ENCODE results near the gene ENC1.

The ENC1 gene

DNA sequence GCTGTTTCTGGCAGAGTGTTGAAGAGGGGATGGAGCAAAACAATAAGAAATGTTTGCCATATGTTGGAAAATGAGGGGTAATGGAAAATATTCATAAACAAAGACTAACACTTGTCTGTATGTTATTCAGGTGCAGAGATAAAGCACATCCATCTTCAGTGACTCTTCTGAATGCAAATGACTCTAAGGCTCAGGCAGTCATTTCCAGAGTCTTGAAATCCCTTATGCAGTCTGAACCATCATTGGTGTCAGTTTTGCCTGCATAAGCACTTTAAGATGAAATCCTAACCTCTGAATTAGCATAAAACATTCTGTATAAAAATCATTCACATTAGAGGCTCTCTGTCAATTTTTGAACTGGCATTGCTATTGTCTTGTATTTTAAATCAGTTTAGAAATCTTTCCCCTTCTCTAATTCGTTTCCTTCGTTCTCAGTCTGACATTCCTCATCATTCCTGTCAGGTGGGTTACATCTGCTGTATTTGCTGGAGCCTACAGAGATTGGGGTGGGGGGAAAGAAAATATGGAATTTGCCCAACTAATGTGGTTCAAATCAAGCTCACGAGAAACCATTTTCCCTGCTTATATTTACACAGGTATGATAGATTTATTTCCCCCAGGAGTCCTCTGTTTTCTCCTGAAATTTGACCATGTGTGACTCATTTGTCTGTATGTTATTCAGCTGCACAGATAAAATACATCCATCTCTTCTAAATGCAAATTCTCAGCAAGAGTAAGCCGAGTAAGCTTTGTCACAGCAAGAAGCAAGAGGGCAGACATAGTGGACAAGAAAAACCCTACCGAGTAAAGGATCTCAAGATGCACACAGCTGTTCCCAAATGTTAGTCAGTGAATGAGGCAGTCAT, 31.6 kb downstream of the ENC1 start:
- H3K4me3 ChIP-seq (ENCODE audit: low read length) = no peak overlapping the region
- DNase-seq (ENCODE audit: low read depth) = no peak
- TF ChIP-seq, protein P1, sequence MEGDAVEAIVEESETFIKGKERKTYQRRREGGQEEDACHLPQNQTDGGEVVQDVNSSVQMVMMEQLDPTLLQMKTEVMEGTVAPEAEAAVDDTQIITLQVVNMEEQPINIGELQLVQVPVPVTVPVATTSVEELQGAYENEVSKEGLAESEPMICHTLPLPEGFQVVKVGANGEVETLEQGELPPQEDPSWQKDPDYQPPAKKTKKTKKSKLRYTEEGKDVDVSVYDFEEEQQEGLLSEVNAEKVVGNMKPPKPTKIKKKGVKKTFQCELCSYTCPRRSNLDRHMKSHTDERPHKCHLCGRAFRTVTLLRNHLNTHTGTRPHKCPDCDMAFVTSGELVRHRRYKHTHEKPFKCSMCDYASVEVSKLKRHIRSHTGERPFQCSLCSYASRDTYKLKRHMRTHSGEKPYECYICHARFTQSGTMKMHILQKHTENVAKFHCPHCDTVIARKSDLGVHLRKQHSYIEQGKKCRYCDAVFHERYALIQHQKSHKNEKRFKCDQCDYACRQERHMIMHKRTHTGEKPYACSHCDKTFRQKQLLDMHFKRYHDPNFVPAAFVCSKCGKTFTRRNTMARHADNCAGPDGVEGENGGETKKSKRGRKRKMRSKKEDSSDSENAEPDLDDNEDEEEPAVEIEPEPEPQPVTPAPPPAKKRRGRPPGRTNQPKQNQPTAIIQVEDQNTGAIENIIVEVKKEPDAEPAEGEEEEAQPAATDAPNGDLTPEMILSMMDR (IDR thresholded peaks at IDR 0.05; ENCODE audit: insufficient read depth, low read depth, low read length, missing control alignments) = no peak

DNA sequence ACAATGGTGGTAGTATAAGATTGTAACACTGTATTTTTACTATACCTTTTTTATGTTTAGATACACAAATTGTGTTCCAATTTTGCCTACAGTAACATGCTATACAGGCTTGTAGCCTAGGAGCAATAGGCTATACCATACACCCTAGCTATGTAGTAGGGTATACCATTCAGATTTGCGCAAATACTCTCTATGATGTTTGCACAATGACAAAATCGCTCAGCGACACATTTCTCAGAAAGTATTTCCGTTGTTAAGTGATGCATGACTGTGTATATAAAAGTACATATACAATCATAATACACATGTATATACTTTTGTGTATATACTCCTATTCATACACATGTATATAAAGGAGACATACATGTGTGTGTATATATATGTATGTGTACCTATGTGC, 34.8 kb downstream of the ENC1 start:
- no peak for DNase-seq (ENCODE audit: low read depth)
- TF ChIP-seq, protein P1 (IDR thresholded peaks at IDR 0.05; ENCODE audit: insufficient read depth, low read depth, low read length, missing control alignments) = no peak
- H3K4me3 ChIP-seq (ENCODE audit: low read length) = no peak overlapping the region

DNA sequence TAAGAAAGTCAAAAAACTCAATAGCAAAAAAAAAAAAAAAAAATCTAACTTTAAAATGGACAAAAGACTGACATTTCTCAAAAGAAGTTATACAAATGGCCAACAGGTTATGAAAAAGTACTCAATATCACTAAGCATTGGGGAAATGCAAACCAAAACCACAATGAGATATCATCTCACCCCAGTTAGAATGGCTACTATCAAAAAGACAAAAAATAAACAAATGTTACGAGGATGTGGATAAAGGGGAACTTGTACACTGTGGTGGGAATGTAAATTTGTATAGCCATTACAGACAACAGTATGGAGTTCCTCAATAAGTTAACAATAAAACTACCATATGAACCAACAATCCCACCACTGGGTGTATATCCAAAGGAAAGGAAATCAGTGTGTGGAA, 37.2 kb downstream of the ENC1 start:
- no peak overlapping the region for H3K4me3 ChIP-seq (ENCODE audit: low read length)
- TF ChIP-seq, protein P1 (IDR thresholded peaks at IDR 0.05; ENCODE audit: insufficient read depth, low read depth, low read length, missing control alignments) = no peak
- no peak for DNase-seq (ENCODE audit: low read depth)

DNA sequence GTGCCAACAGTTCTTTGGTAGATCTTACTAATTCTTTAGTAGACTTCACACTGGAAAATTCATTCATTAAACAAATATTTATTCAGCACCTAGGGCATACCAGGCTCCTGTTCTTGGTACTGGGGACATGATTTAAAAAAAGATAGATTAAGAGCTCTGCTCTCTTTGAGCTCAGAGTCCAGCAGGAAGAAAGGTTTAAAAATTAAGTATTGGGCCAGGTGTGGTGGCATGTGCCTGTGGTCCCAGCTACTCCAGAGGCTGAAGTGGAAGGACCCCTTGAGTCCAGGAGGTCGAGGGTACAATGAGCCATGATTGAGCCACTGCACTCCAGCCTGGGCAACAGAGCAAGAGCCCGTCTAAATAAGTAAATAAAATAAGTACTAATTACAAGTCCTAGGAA, 41.4 kb downstream of the ENC1 start:
- TF ChIP-seq, protein P1 (IDR thresholded peaks at IDR 0.05; ENCODE audit: insufficient read depth, low read depth, low read length, missing control alignments) = no peak
- H3K4me3 ChIP-seq (ENCODE audit: low read length) = no peak overlapping the region
- no peak for DNase-seq (ENCODE audit: low read depth)

DNA sequence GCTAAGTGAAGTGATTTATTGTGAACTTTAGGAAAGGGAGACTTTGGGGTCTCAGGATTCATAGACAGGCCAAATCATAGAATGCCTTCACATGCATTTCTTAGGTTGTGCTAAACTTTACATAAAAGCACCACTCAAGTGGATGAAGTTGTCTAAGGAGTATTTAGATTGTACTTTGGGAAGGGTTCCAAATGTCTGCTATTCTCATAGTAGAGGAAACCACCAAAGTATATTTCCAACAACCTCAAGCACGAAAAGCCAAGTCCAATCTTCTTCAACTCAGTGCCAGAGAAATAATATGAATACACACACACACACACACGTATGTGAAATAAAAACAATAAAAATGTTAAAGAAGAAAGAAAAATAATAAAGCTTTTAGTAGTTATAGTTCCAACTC, 41.8 kb downstream of the ENC1 start:
- no peak for DNase-seq (ENCODE audit: low read depth)
- no peak overlapping the region for H3K4me3 ChIP-seq (ENCODE audit: low read length)
- TF ChIP-seq, protein P1 (IDR thresholded peaks at IDR 0.05; ENCODE audit: insufficient read depth, low read depth, low read length, missing control alignments) = no peak

DNA sequence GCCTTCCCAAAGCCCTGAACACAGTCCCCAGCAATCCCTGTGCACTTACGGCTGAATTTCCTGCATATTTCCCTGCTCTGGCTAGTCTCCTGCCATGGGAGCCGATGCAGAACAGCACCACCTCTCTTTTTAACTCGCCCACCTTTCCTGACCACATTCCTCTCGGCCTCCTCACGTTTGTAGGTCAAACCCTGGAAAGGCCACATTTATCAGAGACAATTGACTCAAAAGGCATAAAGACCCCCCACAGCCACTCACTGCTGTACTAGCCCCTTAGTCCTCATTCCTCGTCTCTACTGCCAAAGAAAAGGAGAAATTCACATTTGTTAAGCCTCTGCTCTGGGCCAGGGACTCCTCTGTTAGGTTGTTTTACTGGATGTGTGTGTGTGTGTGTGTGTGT, 43.6 kb downstream of the ENC1 start:
- TF ChIP-seq, protein P1 (IDR thresholded peaks at IDR 0.05; ENCODE audit: insufficient read depth, low read depth, low read length, missing control alignments) = no peak
- H3K4me3 ChIP-seq (ENCODE audit: low read length) = no peak overlapping the region
- no peak for DNase-seq (ENCODE audit: low read depth)
